Breast epithelium (tissue), 4 donors: ENCODE measurements around the gene HSCB. TPM values are rescaled to one million over a fixed set of nuclear protein-coding genes. Genes with fewer than 3 reads are reported as not detected.
"Not testable (repeated sequence)": the region's sequence is repeated elsewhere in the genome, so short reads cannot be mapped to it uniquely, and the experiment has no call there.

Source experiments
- DNase-seq, 2 donors: peaks; one replicate each; pipeline ENCODE4 v3.0.0-alpha.2; 2019; ENCODE audit warnings: low spot score in 2 of 2
- H3K27ac ChIP-seq, 2 donors: fragments of 200-600 bp; sonication (generic) in 1 of 2; one replicate each; pipeline ENCODE4 v1.5.1; 2016 to 2019; ENCODE audit warnings: mild to moderate bottlenecking in 1 of 2
- H3K27me3 ChIP-seq, 2 donors: fragments of 200-600 bp; sonication (generic) in 1 of 2; one replicate each; pipeline versions ENCODE4 v1.5.1 to v1.6.0; 2017 to 2019; ENCODE audit warnings: control low read depth in 1 of 2, mild to moderate bottlenecking in 1 of 2
- H3K36me3 ChIP-seq: fragments of 200-600 bp; one replicate; pipeline ENCODE4 v1.5.1; 2019
- H3K4me1 ChIP-seq, 2 donors: fragments of 200-600 bp; sonication (generic); one replicate each; pipeline ENCODE4 v1.5.1; 2016 to 2019; ENCODE audit warnings: control low read depth in 1 of 2
- H3K4me3 ChIP-seq, 3 donors: fragments of 200-600 bp; sonication (generic); 1 replicate in 2 of 3; 2 replicates in 1 of 3; pipeline ENCODE4 v1.5.1; 2016 to 2019; ENCODE audit warnings: mild to moderate bottlenecking in 3 of 3, moderate library complexity in 2 of 3
- H3K9me3 ChIP-seq, 2 donors: fragments of 200-600 bp; sonication (generic) in 1 of 2; one replicate each; pipeline ENCODE4 v1.5.1; 2016 to 2019; ENCODE audit warnings: control low read depth in 1 of 2
- POLR2A ChIP-seq: fragments of 450-650 bp; IDR thresholded peaks from one replicate; pipeline ENCODE4 v1.6.1; 2016; ENCODE audit warnings: antibody characterized with exemption, mild to moderate bottlenecking, moderate library complexity
- POLR2AphosphoS5 ChIP-seq, 3 donors: sonication (generic); formaldehyde crosslinking; IDR thresholded peaks; one replicate each; pipeline ENCODE4 v1.6.1; 2017; ENCODE audit warnings: antibody characterized with exemption in 3 of 3
- intact Hi-C: fragments of 100-400 bp; cut with DNase I; formaldehyde crosslinking; loops from one replicate; pipeline ENCODE4 v1.15.1; 2023; ENCODE audit warnings: low total_unique reads
- total RNA-seq, 3 donors: library from RNA; depleted of rRNA; stranded (reverse); fragments of >200 nt; gene quantifications; one replicate each; pipeline ENCODE4 v1.1.0, GENCODE V29; 2016
- TF ChIP-seq, protein P1 (sequence below), 3 donors: fragments of 450-650 bp; IDR thresholded peaks; one replicate each; pipeline ENCODE4 v1.5.1; 2016 to 2017; ENCODE audit warnings: antibody characterized with exemption in 3 of 3, mild to moderate bottlenecking in 3 of 3, moderate library complexity in 3 of 3

The HSCB gene
- total RNA-seq, 3 donors from 2014 or later: 25.3 to 49.3 (median 32.4) TPM

DNA sequence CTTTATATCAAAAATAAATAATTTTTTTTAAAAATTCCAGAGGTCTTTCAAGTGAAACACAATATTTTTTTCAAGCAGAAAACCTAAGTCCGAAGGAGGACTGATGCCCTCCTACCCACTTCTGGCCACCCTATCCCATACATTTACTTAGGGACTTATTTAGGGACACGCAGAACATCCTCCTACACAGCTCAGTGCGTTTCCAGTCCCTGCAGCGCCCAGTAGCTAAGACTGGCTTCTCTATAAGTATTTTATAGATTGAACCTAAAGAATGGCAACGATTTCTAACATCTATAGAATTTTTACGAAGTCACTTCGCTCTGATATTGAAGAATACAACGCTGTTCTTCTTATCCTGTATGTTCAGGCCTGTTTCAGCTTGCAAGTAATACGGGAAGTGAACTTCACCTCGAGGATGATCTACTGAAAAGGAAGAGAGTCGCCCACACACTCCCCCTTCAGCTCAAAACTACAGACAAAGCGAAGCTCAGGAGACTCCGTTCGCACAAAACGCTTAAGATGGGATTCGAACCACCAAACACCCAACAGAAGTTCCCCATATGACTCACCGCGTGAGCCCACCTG lies 547 bp upstream of the HSCB start:
- intact Hi-C loops: no loop called here
- no peak for DNase-seq

DNA sequence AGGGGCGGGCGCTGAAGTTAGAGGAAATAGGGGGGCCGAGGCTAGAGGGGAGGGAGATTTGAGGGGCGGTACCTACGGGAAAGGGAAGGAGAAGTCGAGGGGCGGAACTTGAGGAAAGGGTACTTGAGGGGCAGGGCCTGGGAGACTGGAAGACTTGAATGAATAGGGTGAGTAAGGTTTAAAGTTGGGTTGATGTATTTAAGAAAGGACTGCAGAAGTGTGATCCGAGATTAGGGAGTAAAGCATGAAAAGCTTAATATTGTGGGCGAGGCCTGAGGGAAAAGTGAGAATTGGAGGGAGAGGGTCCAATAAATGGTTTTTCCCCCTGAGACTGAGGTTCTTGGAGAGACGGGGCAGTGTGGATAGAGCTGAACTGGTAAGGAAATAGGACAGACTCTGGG lies 723 bp downstream of the HSCB start:
- peak overlapping the region; percentile 98 to 100 for H3K27ac ChIP-seq
- H3K27me3 ChIP-seq: no peaks in the 10 kb centered on the region
- intact Hi-C loops: no loop called here
- H3K9me3 ChIP-seq: no peaks in the 10 kb centered on the region
- peak overlapping the region; percentile 82 to 96 (median 96) for H3K4me3 ChIP-seq
- DNase-seq: no peak
- H3K36me3 ChIP-seq: no peaks in the 10 kb centered on the region
- no peak for TF ChIP-seq POLR2AphosphoS5 (IDR thresholded peaks at IDR 0.05)
- no peak for TF ChIP-seq POLR2A
- TF ChIP-seq, protein P1, sequence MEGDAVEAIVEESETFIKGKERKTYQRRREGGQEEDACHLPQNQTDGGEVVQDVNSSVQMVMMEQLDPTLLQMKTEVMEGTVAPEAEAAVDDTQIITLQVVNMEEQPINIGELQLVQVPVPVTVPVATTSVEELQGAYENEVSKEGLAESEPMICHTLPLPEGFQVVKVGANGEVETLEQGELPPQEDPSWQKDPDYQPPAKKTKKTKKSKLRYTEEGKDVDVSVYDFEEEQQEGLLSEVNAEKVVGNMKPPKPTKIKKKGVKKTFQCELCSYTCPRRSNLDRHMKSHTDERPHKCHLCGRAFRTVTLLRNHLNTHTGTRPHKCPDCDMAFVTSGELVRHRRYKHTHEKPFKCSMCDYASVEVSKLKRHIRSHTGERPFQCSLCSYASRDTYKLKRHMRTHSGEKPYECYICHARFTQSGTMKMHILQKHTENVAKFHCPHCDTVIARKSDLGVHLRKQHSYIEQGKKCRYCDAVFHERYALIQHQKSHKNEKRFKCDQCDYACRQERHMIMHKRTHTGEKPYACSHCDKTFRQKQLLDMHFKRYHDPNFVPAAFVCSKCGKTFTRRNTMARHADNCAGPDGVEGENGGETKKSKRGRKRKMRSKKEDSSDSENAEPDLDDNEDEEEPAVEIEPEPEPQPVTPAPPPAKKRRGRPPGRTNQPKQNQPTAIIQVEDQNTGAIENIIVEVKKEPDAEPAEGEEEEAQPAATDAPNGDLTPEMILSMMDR (IDR thresholded peaks at IDR 0.05): no peak
- peaks cover 4 to 7% of the 10 kb centered on the region in 2 donors for H3K4me1 ChIP-seq

More for the DNA sequence above, 547 bp upstream of the HSCB start:
- H3K27me3 ChIP-seq: no peaks in the 10 kb centered on the region
- no peaks in the 10 kb centered on the region for H3K36me3 ChIP-seq
- no peaks in the 10 kb centered on the region for H3K9me3 ChIP-seq
- H3K4me1 ChIP-seq: peaks cover 4 to 7% of the 10 kb centered on the region in 2 donors
- peak overlapping the region; percentile 82 to 96 (median 96) for H3K4me3 ChIP-seq
- TF ChIP-seq POLR2AphosphoS5 (IDR thresholded peaks at IDR 0.05) (no peak), POLR2A (no peak)
- TF ChIP-seq, protein P1 (IDR thresholded peaks at IDR 0.05): no peak
- peak overlapping the region in 1 of 2 donors; percentile 98 for H3K27ac ChIP-seq

- Histone ChIP-seq H3K4me3 (no peak overlapping the region), H3K4me1 (peaks cover 4 to 7% of the 10 kb centered on the region in 2 donors), H3K36me3 (no peaks in the 10 kb centered on the region), H3K27me3 (no peaks in the 10 kb centered on the region), H3K9me3 (no peaks in the 10 kb centered on the region), H3K27ac (no peak overlapping the region)
- no peak for DNase-seq
- intact Hi-C loops: no loop called here
- TF ChIP-seq, protein P1 (IDR thresholded peaks at IDR 0.05): no peak
- TF ChIP-seq POLR2AphosphoS5 (IDR thresholded peaks at IDR 0.05) (no peak), POLR2A (no peak)
Measured at GRCh38 chr22:28743852-28744251, 2.0 kb downstream of the HSCB start.

DNA sequence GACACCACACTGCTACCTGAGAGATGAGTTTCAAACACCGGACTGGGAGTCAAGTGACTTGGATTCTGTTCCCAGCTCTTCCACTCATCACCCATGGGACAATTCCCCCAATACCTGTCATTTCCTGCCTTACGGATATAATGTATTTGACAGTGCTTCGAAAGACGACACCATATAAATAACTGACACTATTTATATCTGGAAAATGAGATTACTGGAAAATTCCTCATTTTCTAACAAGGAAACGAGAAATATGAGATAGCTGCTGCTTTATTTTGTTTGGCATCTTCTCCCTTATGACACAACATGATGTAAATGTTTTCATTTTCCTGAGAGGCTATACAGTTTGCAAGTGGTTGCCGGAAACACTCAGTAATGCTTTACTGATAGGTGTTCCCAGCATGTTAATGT lies 8.6 kb downstream of the HSCB start:
- TF ChIP-seq POLR2AphosphoS5 (IDR thresholded peaks at IDR 0.05): no peak
- TF ChIP-seq, protein P1 (IDR thresholded peaks at IDR 0.05): no peak
- no peak for TF ChIP-seq POLR2A
- Histone ChIP-seq H3K4me3 (no peak overlapping the region), H3K4me1 (no peaks in the 10 kb centered on the region), H3K27me3 (no peaks in the 10 kb centered on the region), H3K27ac (no peak overlapping the region), H3K36me3 (peaks cover 6% of the 10 kb centered on the region), H3K9me3 (no peaks in the 10 kb centered on the region)
- DNase-seq: no peak
- intact Hi-C loops: loop anchor here (5.0 kb wide), 1 partner anchor 278 kb away; no protein-coding TSS in a partner anchor

- not testable (repeated sequence) for DNase-seq, H3K9me3 ChIP-seq, H3K4me1 ChIP-seq, H3K36me3 ChIP-seq, H3K4me3 ChIP-seq, H3K27me3 ChIP-seq, H3K27ac ChIP-seq
- intact Hi-C loops: loop anchor here (5.0 kb wide), 1 partner anchor 282 kb away; no protein-coding TSS in a partner anchor
Measured at GRCh38 chr22:28754512-28754911, 12.7 kb downstream of the HSCB start.
